BLaER1 treated with 17β-estradiol and CSF1 and Interleukin-3, amounts not matched to agents 10 nM and 100 nM (cell line): ENCODE measurements around the gene MPG.

Experiments
- H3K27ac ChIP-seq, 11 experiments: shearing (Covaris generic); formaldehyde crosslinking; 2 replicates each; pipeline ENCODE4 v1.8.1; 2022
- H3K27me3 ChIP-seq, 11 experiments: shearing (Covaris generic); formaldehyde crosslinking; 2 replicates each; pipeline ENCODE4 v1.8.1; 2022
- H3K36me3 ChIP-seq, 11 experiments: shearing (Covaris generic); formaldehyde crosslinking; 2 replicates each; pipeline ENCODE4 v1.8.1; 2022
- H3K4me1 ChIP-seq, 10 experiments: shearing (Covaris generic); formaldehyde crosslinking; 2 replicates each; pipeline ENCODE4 v1.8.1; 2022
- H3K4me2 ChIP-seq, 11 experiments: shearing (Covaris generic); formaldehyde crosslinking; 2 replicates each; pipeline ENCODE4 v1.8.1; 2022
- H3K4me3 ChIP-seq, 10 experiments: shearing (Covaris generic); formaldehyde crosslinking; 2 replicates each; pipeline ENCODE4 v1.8.1; 2022
- H3K9ac ChIP-seq, 11 experiments: shearing (Covaris generic); formaldehyde crosslinking; 2 replicates each; pipeline ENCODE4 v1.8.1; 2022
- H3K9me3 ChIP-seq, 11 experiments: shearing (Covaris generic); formaldehyde crosslinking; replicated peaks in 1 of 11; 2 replicates each; pipeline ENCODE4 v1.8.1; 2022
- H4K20me1 ChIP-seq, 11 experiments: shearing (Covaris generic); formaldehyde crosslinking; 2 replicates each; pipeline ENCODE4 v1.8.1; 2022
- Cebpa-rat ChIP-seq, 11 experiments: shearing (Covaris generic); IDR thresholded peaks; 2 replicates each; pipeline ENCODE4 v1.8.1; 2022

MPG gene

DNA sequence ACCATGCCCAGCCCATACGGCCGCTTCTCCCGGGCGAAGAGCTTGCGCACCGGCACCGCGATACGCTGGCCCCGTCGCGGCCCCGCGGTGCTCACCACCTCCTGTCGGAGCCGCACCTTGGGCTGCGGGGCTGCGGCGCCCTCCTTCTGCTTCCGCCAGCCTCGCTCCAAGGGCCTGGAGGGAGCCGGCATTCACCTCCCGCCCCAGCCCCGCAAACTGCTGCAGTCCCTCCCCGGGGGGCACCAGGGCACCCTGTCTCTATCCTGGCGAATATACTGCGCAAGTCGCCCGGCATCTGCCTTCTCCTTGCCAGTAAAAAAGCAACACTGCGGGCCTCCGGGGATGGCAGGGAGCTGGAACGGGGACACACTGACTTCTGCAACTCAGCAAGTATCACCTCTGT lies 16.1 kb upstream of the MPG start:
- TF ChIP-seq Cebpa-rat (IDR thresholded peaks at IDR 0.05): no peak
- Histone ChIP-seq H4K20me1 (peaks cover 0 to 70% (median 9%) of the 10 kb centered on the region in 11 experiments; a peak in 10 of 22 replicates), H3K27ac (no peak overlapping the region), H3K4me2 (no peak overlapping the region), H3K27me3 (no peaks in the 10 kb centered on the region), H3K9ac (no peak overlapping the region), H3K4me1 (peaks cover 9 to 30% (median 17%) of the 10 kb centered on the region in 10 experiments; a peak in 19 of 20 replicates), H3K36me3 (peaks cover 21 to 74% (median 32%) of the 10 kb centered on the region in 11 experiments), H3K9me3 (no peaks in the 10 kb centered on the region), H3K4me3 (no peak overlapping the region)

DNA sequence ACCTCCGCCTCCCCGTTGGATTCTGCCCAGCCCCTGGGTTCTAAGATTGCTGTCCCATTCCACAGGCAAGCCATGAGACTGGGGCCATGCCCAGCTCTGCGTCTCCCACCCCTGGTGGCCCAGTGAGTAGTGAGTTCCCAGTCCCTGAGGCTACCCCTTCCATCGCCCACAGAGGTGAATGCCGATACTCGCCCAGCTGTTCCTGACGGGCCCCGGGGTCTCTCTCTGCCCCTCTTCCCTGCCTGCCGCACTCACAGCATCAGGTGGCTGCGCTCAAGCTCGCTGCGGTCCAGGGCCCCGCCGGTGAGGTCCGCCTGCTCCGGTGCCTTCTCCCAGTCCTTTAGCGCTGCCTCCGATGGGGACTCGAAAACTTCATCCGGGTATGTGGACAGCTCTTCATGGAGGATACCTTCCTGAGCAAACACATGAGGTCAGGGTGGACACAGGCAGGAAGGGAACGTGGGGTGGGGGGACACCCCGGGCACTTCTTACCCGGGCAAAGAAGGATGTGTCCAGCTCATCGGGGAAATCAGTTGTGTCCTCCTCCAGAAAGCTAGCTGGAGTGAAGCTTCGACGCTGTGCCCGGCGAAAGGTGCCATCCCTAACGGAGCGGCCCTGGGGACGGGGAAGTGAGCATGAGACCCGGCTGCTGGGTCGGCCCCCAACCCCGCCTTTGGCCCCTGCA lies 15.6 kb upstream of the MPG start:
- no peak for TF ChIP-seq Cebpa-rat (IDR thresholded peaks at IDR 0.05)
- no peak overlapping the region for H3K9ac ChIP-seq
- peaks cover 0 to 70% (median 9%) of the 10 kb centered on the region in 11 experiments; a peak in 8 of 22 replicates for H4K20me1 ChIP-seq
- H3K27me3 ChIP-seq: no peaks in the 10 kb centered on the region
- no peak overlapping the region for H3K4me2 ChIP-seq
- no peak overlapping the region for H3K27ac ChIP-seq
- H3K36me3 ChIP-seq: peaks cover 15 to 68% (median 27%) of the 10 kb centered on the region in 11 experiments
- no peaks in the 10 kb centered on the region for H3K9me3 ChIP-seq
- peaks cover 9 to 30% (median 16%) of the 10 kb centered on the region in 10 experiments; a peak in 19 of 20 replicates for H3K4me1 ChIP-seq
- H3K4me3 ChIP-seq: no peak overlapping the region

DNA sequence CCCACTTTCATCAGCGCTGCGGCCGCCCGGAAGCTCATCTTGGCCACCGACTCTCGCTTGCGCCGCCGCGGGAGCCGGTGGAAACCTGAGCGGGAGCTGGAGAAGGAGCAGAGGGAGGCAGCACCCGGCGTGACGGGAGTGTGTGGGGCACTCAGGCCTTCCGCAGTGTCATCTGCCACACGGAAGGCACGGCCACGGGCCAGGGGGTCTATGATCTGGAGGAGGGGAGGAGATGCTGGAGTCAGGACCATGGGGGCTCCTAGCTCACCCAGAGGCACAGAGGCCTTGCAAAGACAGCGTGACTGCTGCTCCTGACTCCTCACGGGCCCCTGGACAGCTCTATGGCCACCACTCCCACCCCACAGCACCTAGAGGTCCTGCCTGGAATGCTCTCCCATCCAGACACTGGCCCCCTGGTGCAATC lies 15.0 kb upstream of the MPG start:
- Histone ChIP-seq H3K27me3 (no peaks in the 10 kb centered on the region), H3K4me2 (no peak overlapping the region), H3K27ac (no peak overlapping the region), H4K20me1 (peaks cover 0 to 70% (median 9%) of the 10 kb centered on the region in 11 experiments; a peak in 8 of 22 replicates), H3K4me3 (no peak overlapping the region), H3K9me3 (no peaks in the 10 kb centered on the region), H3K36me3 (peaks cover 10 to 63% (median 21%) of the 10 kb centered on the region in 11 experiments), H3K4me1 (peaks cover 9 to 32% (median 20%) of the 10 kb centered on the region in 10 experiments; a peak in 19 of 20 replicates), H3K9ac (peak overlapping the region in 2 of 11 experiments; percentile 13 to 44; a peak in 2 of 22 replicates)
- TF ChIP-seq Cebpa-rat (IDR thresholded peaks at IDR 0.05): no peak

DNA sequence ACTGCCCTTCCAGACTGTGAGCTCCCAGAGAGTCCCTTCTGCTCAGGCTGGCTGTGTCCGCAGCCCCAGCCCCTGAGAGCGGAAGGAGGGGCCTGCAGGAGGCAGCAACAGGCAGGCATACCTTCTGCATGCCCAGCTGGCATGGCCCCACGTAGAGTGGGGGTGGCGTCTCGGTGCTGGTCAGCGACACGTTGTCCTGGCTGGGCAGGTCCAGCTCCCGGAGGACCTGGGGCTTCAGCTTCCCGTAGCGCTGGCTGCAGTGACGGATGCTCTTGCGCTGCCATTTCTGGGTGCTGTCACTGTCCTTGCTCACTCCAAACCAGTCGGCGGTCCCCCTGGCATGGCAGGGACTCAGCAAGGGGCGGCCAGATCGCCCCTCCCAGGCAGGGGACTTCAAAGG lies 14.6 kb upstream of the MPG start:
- Histone ChIP-seq H3K27ac (no peak overlapping the region), H3K36me3 (peaks cover 5 to 58% (median 16%) of the 10 kb centered on the region in 11 experiments), H3K27me3 (no peaks in the 10 kb centered on the region), H3K9ac (peak overlapping the region in 7 of 11 experiments; percentile 4 to 53 (median 28); a peak in 6 of 22 replicates), H4K20me1 (peaks cover 0 to 70% (median 9%) of the 10 kb centered on the region in 11 experiments; a peak in 8 of 22 replicates), H3K9me3 (no peaks in the 10 kb centered on the region), H3K4me1 (peaks cover 9 to 34% (median 25%) of the 10 kb centered on the region in 10 experiments; a peak in 19 of 20 replicates), H3K4me3 (no peak overlapping the region), H3K4me2 (peak overlapping the region in 5 of 11 experiments; percentile 13 to 45 (median 43); a peak in 7 of 22 replicates)
- no peak for TF ChIP-seq Cebpa-rat (IDR thresholded peaks at IDR 0.05)

DNA sequence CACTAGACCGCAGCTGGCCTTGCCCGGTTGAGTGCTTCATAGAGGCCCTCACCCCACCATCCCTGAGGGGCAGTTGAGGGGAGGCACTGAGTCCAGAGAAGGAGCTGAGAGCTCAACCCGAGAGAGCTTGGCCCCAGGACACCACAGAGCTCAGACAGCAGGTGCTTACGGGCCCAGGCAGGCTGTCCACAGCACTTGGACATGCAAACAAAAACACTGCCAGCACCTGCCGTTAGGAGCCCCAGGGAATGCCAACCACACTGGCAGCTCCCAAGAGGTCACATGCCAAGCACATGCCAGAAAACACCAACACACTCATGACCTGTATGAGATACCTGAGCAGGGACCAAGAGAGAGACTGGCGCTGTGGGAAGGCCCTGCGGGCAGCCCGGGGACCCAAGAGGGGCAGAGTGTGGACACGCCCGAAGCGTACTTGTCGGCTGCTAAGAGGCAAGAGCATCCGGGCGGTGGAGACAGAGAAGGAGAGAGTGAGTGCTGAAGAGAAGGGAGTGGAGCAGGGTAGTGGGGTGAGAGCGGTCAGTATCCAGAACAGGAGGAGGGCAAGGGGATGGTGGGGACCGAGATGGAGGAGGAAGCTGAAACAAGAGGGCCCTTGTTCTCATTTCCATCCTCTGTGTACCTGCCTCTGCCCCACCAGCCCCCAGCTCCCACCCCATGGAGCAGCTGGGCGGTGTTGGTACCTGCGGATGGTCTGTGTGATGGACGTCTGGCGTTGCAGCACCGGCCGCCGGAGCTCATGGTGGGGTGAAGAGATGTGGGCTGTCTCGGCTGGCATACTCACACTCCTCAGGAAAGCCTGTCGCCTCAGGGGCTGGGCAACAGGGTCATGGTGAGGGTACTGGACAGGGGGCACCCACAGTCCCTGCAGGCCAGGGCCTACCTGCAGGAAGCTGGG lies 13.8 kb upstream of the MPG start:
- Histone ChIP-seq H3K27ac (no peak overlapping the region), H3K9me3 (no peaks in the 10 kb centered on the region), H3K4me3 (no peak overlapping the region), H4K20me1 (peaks cover 0 to 70% (median 9%) of the 10 kb centered on the region in 11 experiments; a peak in 8 of 22 replicates), H3K9ac (peak overlapping the region in 6 of 11 experiments; percentile 4 to 53 (median 29); a peak in 6 of 22 replicates), H3K27me3 (peaks cover 0 to 7% (median 1%) of the 10 kb centered on the region in 11 experiments; a peak in 4 of 22 replicates), H3K4me1 (peaks cover 16 to 42% (median 32%) of the 10 kb centered on the region in 10 experiments; a peak in 19 of 20 replicates), H3K4me2 (peak overlapping the region in 6 of 11 experiments; percentile 13 to 45 (median 42); a peak in 10 of 22 replicates), H3K36me3 (peaks cover 0 to 50% (median 8%) of the 10 kb centered on the region in 11 experiments; a peak in 15 of 22 replicates)
- no peak for TF ChIP-seq Cebpa-rat (IDR thresholded peaks at IDR 0.05)

DNA sequence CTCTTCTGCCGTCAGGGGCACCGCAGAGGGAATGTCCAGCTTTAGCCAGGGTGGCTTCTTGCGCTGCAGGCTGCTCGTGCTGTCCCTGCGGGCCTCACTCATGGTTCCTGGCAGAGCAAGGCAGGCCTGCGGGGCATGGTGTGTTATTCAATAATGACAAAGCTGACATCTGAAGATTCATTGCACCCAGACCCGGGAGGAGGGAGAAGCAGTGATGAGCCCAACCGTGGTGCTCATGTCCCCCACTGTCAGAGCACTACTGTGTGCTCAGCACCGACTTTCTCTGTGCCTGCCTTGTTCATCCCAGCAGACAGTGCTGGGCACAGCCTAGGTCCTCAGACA lies 13.1 kb upstream of the MPG start:
- no peak overlapping the region for H3K27ac ChIP-seq
- no peak overlapping the region for H3K4me3 ChIP-seq
- peaks cover 16 to 49% (median 38%) of the 10 kb centered on the region in 10 experiments; a peak in 19 of 20 replicates for H3K4me1 ChIP-seq
- 0 out of 22 replicates have a peak overlapping the region, but pooled peaks of 3 of the 11 experiments have one; percentile 4 to 19 (median 9) for H3K9ac ChIP-seq
- no peak overlapping the region; a peak in 1 of 22 replicates for H3K4me2 ChIP-seq
- peaks cover 0 to 10% (median 7%) of the 10 kb centered on the region in 11 experiments; a peak in 17 of 22 replicates for H3K27me3 ChIP-seq
- no peaks in the 10 kb centered on the region for H3K9me3 ChIP-seq
- TF ChIP-seq Cebpa-rat (IDR thresholded peaks at IDR 0.05): no peak
- peaks cover 0 to 73% (median 9%) of the 10 kb centered on the region in 11 experiments; a peak in 11 of 22 replicates for H4K20me1 ChIP-seq
- peaks cover 0 to 44% (median 2%) of the 10 kb centered on the region in 11 experiments; a peak in 10 of 22 replicates for H3K36me3 ChIP-seq

DNA sequence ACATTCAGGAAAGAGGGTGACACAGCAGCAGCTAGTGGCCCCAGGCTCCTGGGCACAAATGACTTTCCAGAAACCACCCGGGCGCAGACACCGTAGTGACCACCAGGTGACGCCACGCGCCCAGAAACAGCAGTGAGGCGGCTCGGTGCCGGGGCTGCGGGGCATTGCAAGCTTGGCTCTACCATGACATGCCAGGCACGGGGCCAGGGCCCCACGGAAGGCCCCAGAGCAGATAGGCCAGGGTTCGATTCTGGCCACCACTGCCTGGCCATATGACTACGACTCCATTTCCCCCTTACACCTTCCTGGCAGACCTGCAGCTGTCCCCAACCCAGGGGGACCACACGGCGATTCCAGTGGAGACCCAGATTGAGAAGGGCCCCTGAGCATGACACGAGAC lies 12.3 kb upstream of the MPG start:
- Histone ChIP-seq H3K4me3 (no peak overlapping the region), H3K9me3 (no peaks in the 10 kb centered on the region), H3K4me2 (peak overlapping the region in 10 of 11 experiments; percentile 8 to 58 (median 32); a peak in 13 of 22 replicates), H3K36me3 (peaks cover 0 to 36% (median 0%) of the 10 kb centered on the region in 11 experiments; a peak in 7 of 22 replicates), H4K20me1 (peaks cover 0 to 75% (median 14%) of the 10 kb centered on the region in 11 experiments; a peak in 12 of 22 replicates), H3K27ac (0 out of 22 replicates have a peak overlapping the region, but pooled peaks of 1 of the 11 experiments have one; percentile 6), H3K9ac (peak overlapping the region in 1 of 11 experiments; percentile 11; a peak in 1 of 22 replicates), H3K27me3 (peaks cover 4 to 19% (median 16%) of the 10 kb centered on the region in 11 experiments; a peak in 21 of 22 replicates), H3K4me1 (peaks cover 16 to 57% (median 43%) of the 10 kb centered on the region in 10 experiments)
- no peak for TF ChIP-seq Cebpa-rat (IDR thresholded peaks at IDR 0.05)
